GM19468 (cell line): ENCODE results near the gene TUBB8.
"Not testable (repeated sequence)": the region's sequence is repeated elsewhere in the genome, so short reads cannot be mapped to it uniquely, and the experiment has no call there.

Experiments used
- ATAC-seq: cut with Tn5 transposase; IDR thresholded peaks from one replicate; pipeline ENCODE4 v1.9.1; 2021; ENCODE audit warnings: mild to moderate bottlenecking, moderate library complexity, moderate number of reproducible peaks; ENCODE audit not compliant: unreplicated experiment; ENCODE audit errors: extremely low read depth

TUBB8 gene

DNA sequence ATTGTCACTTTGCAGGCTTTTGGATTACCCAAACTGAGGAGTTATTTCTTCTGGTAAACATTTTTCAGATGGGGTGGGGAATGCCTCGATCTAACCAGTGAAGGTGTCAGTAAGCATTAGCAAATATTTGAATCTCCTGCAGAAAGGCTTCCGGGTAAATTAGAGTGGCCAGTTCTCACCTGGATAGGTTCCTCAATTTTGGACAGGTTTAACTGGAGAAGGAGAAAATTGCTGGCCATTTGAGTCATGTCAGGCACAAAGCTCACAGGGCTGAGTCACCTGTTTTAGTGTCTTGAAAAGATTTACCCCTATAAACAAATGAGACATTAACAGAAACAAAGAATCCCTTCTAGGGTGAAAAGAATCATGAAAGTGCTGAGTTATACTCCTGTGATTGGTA lies 830 bp upstream of the TUBB8 start:
- not testable (repeated sequence) for ATAC-seq

DNA sequence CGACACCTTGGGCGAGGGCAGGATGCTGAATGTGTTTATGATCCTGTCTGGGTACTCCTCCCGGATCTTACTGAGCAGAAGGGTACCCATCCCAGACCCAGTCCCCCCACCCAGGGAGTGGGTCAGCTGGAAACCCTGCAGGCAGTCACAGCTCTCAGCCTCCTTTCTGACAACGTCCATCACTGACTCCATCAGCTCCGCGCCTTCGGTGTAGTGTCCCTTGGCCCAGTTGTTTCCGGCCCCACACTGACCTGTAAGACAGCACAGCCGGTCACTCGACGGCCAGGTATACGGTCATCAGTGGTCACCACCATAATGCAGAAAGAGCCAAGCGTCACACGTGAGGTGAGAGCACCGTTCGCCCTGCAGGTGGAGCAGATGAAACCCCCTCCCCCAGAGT lies 1.2 kb downstream of the TUBB8 start:
- not testable (repeated sequence) for ATAC-seq

DNA sequence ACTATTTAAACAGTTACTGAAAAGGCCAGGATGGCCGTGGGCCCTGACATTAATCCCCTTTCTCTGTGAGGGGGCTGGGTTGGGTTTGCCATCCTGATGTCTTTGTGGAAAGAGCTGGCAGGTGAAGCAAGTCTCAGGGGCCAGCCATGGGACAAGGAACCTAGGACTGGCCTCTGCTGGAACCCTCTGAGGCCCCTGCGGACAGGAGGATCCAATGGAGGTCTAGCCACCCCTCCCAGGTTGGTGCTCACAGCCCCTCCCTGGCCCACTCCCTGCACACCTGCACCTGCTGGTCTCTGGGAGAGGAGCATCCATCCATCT lies 35.8 kb downstream of the TUBB8 start:
- not testable (repeated sequence) for ATAC-seq

DNA sequence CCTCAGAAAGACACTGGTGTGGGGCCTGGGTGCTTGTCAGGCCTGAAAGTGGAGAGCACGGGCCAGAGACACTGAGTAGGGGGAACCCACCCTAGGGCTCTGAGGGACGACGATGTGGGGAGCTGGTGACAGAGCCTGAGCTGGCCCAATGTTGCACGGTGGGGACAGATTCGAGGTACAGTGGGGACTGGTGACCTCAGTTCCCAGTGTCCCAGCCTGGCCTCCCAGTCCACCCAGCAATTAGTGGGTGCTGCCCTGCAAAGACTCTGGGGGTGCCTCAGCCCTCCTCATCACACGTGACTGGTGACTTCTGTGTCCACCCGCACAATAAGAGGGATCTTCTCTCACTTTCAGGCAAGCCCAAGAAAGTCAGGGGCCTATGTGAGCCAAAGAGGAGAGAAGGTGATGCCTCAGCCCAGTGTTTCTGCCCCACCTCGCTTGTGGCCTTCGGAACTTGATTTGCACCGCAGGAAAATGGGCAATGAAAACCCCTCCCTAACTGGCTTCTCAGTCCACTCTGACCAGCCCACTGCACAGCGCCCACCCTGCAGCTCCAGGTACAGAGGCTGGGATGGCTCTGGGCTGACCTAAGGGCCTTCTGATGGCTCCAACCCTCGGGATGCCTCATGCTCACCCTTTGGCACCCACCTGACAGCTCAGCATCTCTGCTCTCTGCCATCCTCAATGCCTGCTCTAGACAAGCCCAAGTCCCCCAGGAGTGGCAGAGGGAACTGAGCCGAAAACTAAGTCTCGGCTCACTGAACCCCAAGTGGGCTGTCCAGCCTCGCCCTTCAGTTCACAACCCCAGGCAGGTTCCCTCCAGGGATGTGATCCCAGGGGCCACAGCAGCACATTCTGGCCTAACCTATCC lies 36.4 kb downstream of the TUBB8 start:
- ATAC-seq: not testable (repeated sequence)

DNA sequence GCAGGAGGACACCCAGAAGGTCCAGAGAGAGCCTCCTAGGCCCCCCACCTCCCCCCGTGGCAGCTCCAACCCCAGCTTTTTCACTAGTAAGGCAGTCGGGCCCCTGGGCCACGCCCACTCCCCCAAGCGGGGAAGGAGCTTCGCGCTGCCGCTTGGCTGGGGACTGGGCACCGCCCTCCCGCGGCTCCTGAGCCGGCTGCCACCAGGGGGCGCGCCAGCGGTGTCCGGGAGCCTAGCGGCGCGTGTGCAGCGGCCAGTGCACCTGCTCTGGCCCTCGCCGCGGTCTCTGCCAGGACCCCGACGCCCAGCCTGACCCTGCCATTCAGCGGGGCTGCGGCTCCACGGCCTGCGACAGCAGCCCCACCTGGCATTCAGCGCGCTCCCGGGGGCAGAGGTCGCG lies 37.8 kb downstream of the TUBB8 start:
- ATAC-seq: not testable (repeated sequence)

DNA sequence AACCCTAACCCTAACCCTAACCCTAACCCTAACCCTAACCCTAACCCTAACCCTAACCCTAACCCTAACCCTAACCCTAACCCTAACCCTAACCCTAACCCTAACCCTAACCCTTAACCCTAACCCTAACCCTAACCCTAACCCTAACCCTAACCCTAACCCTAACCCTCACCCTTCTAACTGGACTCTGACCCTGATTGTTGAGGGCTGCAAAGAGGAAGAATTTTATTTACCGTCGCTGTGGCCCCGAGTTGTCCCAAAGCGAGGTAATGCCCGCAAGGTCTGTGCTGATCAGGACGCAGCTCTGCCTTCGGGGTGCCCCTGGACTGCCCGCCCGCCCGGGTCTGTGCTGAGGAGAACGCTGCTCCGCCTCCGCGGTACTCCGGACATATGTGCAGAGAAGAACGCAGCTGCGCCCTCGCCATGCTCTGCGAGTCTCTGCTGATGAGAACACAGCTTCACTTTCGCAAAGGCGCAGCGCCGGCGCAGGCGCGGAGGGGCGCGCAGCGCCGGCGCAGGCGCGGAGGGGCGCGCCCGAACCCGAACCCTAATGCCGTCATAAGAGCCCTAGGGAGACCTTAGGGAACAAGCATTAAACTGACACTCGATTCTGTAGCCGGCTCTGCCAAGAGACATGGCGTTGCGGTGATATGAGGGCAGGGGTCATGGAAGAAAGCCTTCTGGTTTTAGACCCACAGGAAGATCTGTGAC lies 38.7 kb downstream of the TUBB8 start:
- not testable (repeated sequence) for ATAC-seq
